Stomach smooth muscle (tissue), 2 donors: ENCODE measurements around the gene VPS16.

Experiments used
- H3K27ac ChIP-seq: one replicate; pipeline ENCODE4 v1.7.0; 2013; ENCODE audit warnings: mild to moderate bottlenecking, low read length, inconsistent platforms
- H3K27me3 ChIP-seq, 2 donors: one replicate each; pipeline ENCODE4 v1.7.0; 2013; ENCODE audit warnings: low read length in 2 of 2; ENCODE audit not compliant: insufficient read depth in 2 of 2, control insufficient read depth in 1 of 2
- H3K36me3 ChIP-seq, 2 donors: one replicate each; pipeline ENCODE4 v1.7.0; 2013; ENCODE audit warnings: low read length in 2 of 2; ENCODE audit not compliant: control insufficient read depth in 2 of 2, insufficient read depth in 2 of 2
- H3K4me1 ChIP-seq: one replicate; pipeline ENCODE4 v1.7.0; 2013; ENCODE audit warnings: low read length; ENCODE audit not compliant: control insufficient read depth, insufficient read depth
- H3K4me3 ChIP-seq, 2 donors: one replicate each; pipeline ENCODE4 v1.7.0; 2013; ENCODE audit warnings: low read length in 2 of 2
- H3K9ac ChIP-seq, 2 donors: one replicate each; pipeline ENCODE4 v1.7.0; 2013; ENCODE audit warnings: low read length in 2 of 2, mild to moderate bottlenecking in 1 of 2
- H3K9me3 ChIP-seq, 2 donors: one replicate each; pipeline ENCODE4 v1.7.0; 2013; ENCODE audit warnings: low read length in 2 of 2; ENCODE audit not compliant: control insufficient read depth in 2 of 2
- donor health status: healthy.
- donor health status: Pancreatic carcinoma.

VPS16 gene

DNA sequence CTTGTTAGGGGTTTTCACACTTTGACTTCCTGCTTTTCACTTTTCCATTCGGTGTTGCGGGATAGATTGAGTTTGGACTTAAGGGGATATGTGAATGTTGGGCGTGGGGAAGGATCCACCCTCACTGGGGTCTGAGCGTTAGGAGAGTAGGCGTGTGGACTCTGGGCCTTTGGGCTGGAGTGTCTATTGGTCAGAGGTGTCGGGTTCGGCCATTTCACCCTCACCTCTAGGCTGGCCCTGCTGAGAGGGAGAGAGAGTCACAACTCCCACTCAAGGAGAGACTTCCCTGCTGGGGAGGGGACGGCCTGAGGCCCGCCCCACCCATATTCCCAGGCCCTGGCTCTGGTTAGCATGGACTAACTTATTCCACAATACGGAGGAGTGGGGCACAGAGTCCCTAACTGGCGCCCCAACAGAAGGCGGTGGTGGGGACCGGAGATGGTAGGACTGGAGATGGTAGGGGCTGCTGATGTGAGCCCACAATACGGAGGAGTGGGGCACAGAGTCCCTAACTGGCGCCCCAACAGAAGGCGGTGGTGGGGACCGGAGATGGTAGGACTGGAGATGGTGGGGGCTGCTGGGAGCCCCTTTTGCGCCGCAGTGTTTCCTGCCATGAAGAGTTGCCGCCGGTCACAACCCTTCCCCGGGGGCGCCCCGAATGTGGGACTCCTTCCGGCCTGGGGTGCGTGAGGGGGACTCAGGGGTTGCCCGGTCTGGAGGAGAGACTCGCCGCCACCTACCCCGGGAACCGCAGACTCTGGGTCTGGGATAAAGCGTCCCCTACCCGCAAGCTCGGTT, 31.3 kb downstream of the VPS16 start:
- peak overlapping the region; percentile 83 to 88 for H3K4me3 ChIP-seq
- H3K36me3 ChIP-seq = peaks cover under 1% of the 10 kb centered on the region in 2 donors
- no peak overlapping the region for H3K27ac ChIP-seq
- peaks cover 37% of the 10 kb centered on the region for H3K4me1 ChIP-seq
- H3K9me3 ChIP-seq = no peaks in the 10 kb centered on the region
- peaks cover 5 to 11% of the 10 kb centered on the region in 2 donors for H3K27me3 ChIP-seq
- peak overlapping the region; percentile 64 to 65 for H3K9ac ChIP-seq

DNA sequence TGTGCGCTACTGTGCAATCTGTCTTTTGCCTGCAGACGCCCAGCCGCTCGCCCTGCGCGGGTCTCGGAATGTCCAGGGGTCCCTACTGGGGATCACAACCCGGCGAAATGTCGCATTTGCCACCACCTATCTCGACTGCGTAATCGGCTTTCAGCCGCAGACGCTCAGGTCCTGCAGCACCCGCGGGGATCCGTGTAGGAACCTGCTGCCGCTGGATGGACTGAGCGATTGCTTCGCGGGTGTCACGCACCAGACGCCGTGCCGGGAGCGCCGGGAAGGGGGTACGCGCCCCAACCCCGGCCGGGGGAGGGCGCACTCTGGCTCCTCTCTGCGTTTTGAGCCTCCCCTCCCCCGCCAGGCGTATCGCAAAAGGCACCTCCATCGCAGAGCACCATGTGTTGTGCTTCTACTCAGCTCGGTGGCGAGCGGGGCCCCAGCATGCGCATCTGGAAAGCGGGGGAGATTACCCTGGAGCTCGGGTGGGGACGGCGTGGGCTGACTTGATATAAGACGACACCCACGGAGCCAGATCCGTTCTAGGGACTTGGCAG, 32.0 kb downstream of the VPS16 start:
- H3K9ac ChIP-seq = peak overlapping the region; percentile 64 to 65
- H3K36me3 ChIP-seq = no peaks in the 10 kb centered on the region
- peaks cover 37% of the 10 kb centered on the region for H3K4me1 ChIP-seq
- H3K27me3 ChIP-seq = peaks cover 5 to 11% of the 10 kb centered on the region in 2 donors
- H3K4me3 ChIP-seq = peak overlapping the region; percentile 83 to 88
- no peaks in the 10 kb centered on the region for H3K9me3 ChIP-seq
- no peak overlapping the region for H3K27ac ChIP-seq

DNA sequence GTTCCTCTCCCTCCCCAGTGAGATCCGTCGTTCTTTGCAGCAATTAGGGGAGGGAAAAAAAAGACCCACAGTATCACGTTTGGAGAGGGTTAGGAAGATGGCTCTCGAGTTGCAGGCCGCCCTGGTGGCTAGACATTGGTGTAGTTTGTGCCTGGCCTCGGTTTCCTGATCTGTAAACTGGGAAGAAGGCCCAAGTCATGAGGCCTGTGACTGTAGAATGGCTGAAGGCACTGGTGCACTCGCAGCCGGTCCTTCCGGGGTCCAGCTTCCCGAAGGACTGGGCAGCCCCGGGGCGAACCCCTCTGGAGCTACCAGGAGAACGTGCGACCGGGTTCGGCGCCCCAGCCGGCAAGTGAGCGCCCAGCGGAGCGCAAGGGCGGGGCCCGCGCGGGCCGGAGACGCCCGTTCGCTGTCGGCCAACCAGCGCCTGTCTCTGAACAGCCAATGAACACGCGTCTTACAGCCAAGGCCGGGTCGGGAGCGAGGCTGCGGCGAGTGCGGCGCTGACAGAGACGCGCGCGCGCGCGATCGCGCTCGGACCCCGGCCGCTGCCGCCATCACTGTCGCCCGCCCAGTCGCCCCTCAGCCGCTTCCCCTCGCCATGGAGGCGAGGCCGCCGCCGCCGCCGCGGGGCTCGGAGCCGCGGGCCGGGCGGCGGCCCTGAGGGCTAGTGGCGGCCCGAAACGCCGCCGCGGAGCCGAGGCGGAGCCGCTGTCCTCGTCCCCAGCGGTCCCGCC, 32.6 kb downstream of the VPS16 start, which contains the start of gene PTPRA:
TSS of gene PTPRA (plus strand) at position 472 of the 737 bp plus-strand sequence. CDS start 90,797 bp downstream, outside the sequence.
- Histone ChIP-seq H3K9ac (peak within 1 kb of the TSS; percentile 69 to 81), H3K27me3 (peaks cover 5 to 11% of the 10 kb centered on the region in 2 donors), H3K27ac (no peak within 1 kb of the TSS), H3K9me3 (no peaks in the 10 kb centered on the region), H3K4me1 (peaks cover 37% of the 10 kb centered on the region), H3K4me3 (peak within 1 kb of the TSS; percentile 83 to 88), H3K36me3 (no peaks in the 10 kb centered on the region)

DNA sequence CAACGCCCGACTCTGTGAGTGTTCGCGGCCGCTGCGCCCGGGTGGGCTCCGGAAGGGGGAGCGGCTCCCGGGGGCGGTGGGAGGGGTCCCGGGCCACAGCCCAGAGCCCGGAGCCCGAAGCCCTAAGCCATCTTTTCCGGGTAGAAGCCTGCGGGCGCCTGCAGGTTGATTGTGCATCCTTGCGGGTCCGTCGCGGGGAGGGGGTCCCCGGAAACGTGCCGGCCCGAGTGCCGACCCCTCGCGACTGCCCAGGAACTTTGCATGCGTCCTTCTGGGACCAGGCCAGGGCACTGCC, 33.1 kb downstream of the VPS16 start:
- H3K27me3 ChIP-seq = peaks cover 5 to 11% of the 10 kb centered on the region in 2 donors
- peak overlapping the region; percentile 83 to 88 for H3K4me3 ChIP-seq
- no peaks in the 10 kb centered on the region for H3K9me3 ChIP-seq
- peaks cover 37% of the 10 kb centered on the region for H3K4me1 ChIP-seq
- H3K36me3 ChIP-seq = no peaks in the 10 kb centered on the region
- H3K27ac ChIP-seq = no peak overlapping the region
- H3K9ac ChIP-seq = peak overlapping the region; percentile 69 to 81

DNA sequence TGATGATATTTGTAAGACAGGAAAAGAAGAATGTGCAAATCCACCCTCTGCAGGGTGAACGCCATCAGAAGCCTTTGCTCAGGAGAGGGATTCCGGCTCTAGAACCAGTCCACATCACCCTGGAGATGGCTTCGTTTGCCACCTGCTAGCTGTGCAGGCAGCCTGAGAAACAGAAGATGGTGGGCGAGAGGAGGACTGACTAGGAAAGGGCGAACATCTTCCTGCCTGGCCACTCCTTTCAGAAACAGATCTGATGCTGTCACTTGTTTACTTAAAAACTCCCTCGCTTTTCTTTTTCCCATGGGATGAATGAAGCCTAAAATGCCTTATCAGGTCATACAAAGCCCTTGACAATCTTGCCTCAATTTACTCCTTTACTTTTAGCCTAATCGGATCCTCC, 33.9 kb downstream of the VPS16 start:
- H3K27me3 ChIP-seq = peaks cover 5 to 11% of the 10 kb centered on the region in 2 donors
- peak overlapping the region; percentile 83 to 88 for H3K4me3 ChIP-seq
- peaks cover 37% of the 10 kb centered on the region for H3K4me1 ChIP-seq
- no peak overlapping the region for H3K27ac ChIP-seq
- no peaks in the 10 kb centered on the region for H3K36me3 ChIP-seq
- peak overlapping the region; percentile 55 to 81 for H3K9ac ChIP-seq
- no peaks in the 10 kb centered on the region for H3K9me3 ChIP-seq

DNA sequence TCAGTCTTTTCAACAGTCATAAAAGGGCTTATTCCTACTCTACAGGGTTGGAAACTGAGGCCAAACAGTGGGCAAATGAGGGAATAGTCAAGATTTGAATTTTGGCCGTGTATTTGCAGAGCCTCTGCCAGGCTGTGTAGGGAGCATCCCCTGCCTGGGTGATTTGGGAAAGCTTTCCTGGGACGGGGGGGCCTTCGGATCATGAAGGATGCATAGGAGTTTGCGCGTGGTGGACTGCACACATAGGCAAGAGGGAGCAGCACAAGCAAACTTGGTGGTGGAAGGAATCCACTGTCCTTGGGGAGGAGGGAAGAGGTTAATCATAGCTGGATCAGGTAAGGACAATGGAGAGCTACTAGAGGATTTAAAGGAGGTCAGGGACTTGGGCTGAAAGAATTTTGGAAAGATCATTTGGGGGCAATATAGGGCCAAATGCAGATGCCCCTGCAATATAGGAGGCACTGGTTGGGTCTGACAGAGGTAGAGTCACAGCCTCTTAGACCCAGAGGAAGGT, 35.2 kb downstream of the VPS16 start:
- H3K4me3 ChIP-seq = no peak overlapping the region

DNA sequence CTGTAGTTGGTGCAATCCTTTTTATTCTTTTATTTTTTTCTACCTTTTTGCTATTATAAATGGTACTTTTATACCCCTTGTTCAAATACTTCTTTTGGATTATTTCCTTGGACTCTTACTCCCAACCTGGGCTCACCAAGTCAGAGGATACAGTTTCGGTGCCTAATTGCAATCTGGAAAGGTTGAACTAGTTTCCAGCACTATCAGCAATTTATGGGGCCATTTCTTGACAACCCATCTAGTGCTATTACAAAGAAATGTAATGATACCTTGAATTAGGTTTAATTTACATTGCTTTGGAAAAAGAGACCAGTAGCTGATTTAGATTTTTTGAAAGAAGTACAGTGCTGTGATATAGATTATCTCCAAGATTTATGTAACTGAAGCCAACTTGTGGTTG, 38.0 kb downstream of the VPS16 start:
- H3K36me3 ChIP-seq = no peaks in the 10 kb centered on the region
- H3K4me1 ChIP-seq = peaks cover 19% of the 10 kb centered on the region
- no peak overlapping the region for H3K9ac ChIP-seq
- no peak overlapping the region for H3K27ac ChIP-seq
- no peaks in the 10 kb centered on the region for H3K27me3 ChIP-seq
- no peaks in the 10 kb centered on the region for H3K9me3 ChIP-seq
- H3K4me3 ChIP-seq = no peak overlapping the region

More for the DNA sequence above, 35.2 kb downstream of the VPS16 start:
- Histone ChIP-seq H3K9me3 (no peaks in the 10 kb centered on the region), H3K27me3 (peaks cover 5 to 11% of the 10 kb centered on the region in 2 donors), H3K27ac (no peak overlapping the region), H3K9ac (no peak overlapping the region), H3K4me1 (peaks cover 37% of the 10 kb centered on the region), H3K36me3 (no peaks in the 10 kb centered on the region)

DNA sequence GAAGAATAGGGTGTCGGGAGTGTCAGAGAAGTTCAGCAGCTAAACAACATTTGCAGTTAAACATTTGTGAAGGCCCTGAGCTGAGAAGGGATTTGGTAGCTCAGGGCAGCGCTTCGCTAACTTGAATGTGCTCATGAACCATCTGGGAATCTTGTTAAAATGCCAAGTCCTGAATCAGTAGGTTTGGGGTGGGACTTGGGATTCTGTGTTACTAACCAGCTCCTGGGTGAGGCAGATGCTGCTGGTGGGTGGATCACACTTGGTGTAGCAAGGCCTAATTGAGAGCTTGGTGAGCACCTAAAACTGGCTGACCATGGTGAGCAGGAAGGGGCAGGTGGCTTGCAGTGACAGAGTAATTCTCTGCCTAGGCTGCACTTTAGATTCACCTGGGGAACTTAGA, 38.6 kb downstream of the VPS16 start:
- no peaks in the 10 kb centered on the region for H3K27me3 ChIP-seq
- H3K9me3 ChIP-seq = no peaks in the 10 kb centered on the region
- no peaks in the 10 kb centered on the region for H3K36me3 ChIP-seq
- no peak overlapping the region for H3K4me3 ChIP-seq
- no peak overlapping the region for H3K9ac ChIP-seq
- H3K27ac ChIP-seq = no peak overlapping the region
- H3K4me1 ChIP-seq = peaks cover 19% of the 10 kb centered on the region

DNA sequence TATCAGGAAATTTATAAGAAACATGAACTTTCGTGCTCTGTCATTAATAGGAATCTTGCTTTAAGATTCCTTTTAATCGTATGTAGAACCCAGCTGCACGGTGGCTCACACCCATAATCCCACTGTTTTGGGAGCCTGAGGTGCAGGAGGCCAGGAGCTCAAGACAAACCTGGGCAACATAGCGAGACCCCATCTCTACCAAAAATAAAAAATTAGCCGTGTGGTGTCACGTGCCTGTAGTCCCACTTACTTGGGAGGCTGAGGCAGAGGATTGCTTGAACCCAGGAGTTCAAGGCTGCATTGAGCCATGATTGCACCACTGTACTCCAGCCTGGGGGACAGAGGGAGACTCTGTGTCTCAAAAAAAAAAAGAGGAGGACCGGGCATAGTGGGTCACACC, 40.1 kb downstream of the VPS16 start:
- Histone ChIP-seq H3K27me3 (no peaks in the 10 kb centered on the region), H3K4me3 (no peak overlapping the region), H3K27ac (no peak overlapping the region), H3K36me3 (no peaks in the 10 kb centered on the region), H3K9me3 (no peaks in the 10 kb centered on the region), H3K9ac (no peak overlapping the region), H3K4me1 (peaks cover 6% of the 10 kb centered on the region)

DNA sequence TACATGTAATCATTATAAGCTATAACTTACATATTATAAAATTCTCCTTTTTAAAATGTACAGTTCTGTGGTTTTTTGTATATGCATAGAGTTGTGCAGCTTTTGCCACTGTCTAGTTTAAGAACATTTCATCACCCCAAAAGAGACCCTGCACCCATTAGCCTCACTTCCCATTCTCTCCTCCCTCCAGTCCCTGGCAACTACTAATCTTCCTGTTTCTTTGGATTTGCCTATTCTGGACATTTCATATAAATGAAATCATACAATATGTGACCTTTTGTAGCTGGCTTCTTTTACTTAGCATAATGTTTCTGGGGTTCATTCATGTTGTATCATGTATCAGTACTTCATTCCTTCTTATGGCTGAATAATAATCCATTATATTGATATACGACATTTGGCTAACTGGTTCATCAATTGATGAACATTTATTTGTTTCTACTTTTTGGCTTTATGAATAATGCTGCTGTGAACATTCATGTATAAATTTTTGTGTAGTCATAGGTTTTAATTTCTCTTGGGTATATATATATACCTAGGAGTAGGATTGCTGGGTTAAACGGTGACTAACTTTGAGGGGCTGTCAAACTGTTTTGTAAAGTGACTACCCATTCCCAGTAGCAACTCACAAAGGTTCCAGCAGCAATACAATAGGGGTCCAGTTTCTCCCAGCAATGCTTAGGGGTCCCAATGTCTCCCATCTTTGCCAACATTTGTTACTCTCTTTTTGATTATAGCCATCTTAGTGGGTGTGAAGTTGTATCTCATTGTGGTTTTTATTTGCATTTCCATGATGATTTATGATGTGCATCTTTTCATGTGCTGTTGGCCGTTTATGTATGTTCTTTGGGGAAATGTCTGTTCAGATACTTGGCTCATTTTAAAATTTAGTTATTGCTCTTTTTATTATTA, 43.4 kb downstream of the VPS16 start:
- Histone ChIP-seq H3K27me3 (no peaks in the 10 kb centered on the region), H3K4me1 (no peaks in the 10 kb centered on the region), H3K27ac (no peak overlapping the region), H3K36me3 (no peaks in the 10 kb centered on the region), H3K9me3 (no peaks in the 10 kb centered on the region), H3K4me3 (no peak overlapping the region), H3K9ac (no peak overlapping the region)
